Measurements from ENCODE around the gene CCDC157. TPM values are rescaled to one million over a fixed set of nuclear protein-coding genes. Genes with fewer than 3 reads are reported as not detected.
"Not testable (repeated sequence)": the region's sequence is repeated elsewhere in the genome, so short reads cannot be mapped to it uniquely, and the experiment has no call there.

The CCDC157 gene
- total RNA-seq, 1 donor from 2014 or later, result 1.0 TPM

DNA sequence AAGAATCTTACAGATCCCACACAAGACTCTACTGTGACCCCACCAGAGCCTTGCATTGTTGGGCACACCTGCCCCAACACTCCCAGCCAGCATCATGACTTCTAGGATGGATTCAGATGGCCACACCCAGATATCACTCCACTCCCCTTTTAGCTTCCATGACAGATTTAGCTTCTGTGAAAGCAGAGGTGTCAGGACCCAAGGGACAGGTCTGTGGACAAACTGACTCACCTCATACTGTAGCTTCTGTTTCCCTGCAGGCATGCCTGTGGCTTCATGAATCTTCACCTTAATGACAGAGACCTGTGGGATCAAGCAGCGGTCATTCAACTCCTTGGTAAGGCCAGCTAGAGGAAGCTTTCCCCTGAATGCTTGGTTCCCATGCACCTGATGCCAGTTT is 21.6 kb upstream of the CCDC157 start:
- Histone ChIP-seq H3K36me3 (ENCODE audit: control insufficient read depth in 3 of 3, insufficient read depth in 3 of 3, low read length in 3 of 3) (peaks cover 78 to 85% (median 80%) of the 10 kb centered on the region in 3 donors), H3K9ac (ENCODE audit: low read depth in 1 of 3, low read length in 3 of 3) (no peak overlapping the region), H3K27ac (ENCODE audit: low read depth, low read length) (no peak overlapping the region), H3K4me3 (ENCODE audit: low read length in 3 of 3) (no peak overlapping the region), H3K9me3 (ENCODE audit: control insufficient read depth in 3 of 3, low read length in 3 of 3) (no peaks in the 10 kb centered on the region), H3K27me3 (ENCODE audit: control insufficient read depth in 3 of 3, insufficient read depth in 3 of 3, low read length in 3 of 3) (no peaks in the 10 kb centered on the region), H3K4me1 (ENCODE audit: control insufficient read depth in 3 of 3, insufficient read depth in 3 of 3, low read length in 3 of 3) (peaks cover 21 to 30% (median 22%) of the 10 kb centered on the region in 3 donors)

DNA sequence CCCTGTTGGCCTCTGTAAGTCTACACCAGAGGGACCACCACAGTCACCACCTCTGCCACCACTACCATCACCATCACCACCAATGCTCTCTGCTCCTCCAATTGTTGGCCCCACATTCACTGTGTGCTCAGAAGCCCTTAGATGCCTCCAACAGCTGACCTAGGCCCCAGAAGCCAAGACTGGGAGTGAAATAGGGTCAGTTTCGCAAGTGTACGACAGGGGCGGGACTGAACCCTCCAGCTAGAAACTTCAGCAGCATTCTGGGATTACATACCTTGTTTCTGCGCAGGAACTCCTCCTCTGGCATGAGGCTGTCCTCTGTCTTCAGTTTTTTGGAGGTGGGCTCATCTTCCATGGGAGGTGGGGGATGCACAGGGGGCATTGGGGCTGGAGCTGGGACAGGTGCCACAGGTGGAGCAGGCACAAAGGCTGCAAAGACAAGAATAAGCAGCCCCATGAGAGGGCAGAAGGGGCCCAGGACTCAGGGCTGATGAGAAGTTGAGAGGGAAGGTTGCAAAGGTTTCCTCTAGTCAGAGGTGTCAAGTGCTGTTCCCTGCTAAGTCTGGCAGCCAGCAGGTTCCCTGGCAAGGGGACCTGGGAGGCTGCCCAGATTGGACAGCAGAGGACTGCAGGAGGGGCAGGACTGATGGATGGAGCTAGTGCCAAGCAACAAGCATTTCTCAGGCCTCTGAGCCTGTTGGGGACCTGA is 19.9 kb upstream of the CCDC157 start:
- Histone ChIP-seq H3K9ac (ENCODE audit: low read depth in 1 of 3, low read length in 3 of 3) (peak overlapping the region in 1 of 3 donors; percentile 16), H3K27ac (ENCODE audit: low read depth, low read length) (no peak overlapping the region), H3K4me1 (ENCODE audit: control insufficient read depth in 3 of 3, insufficient read depth in 3 of 3, low read length in 3 of 3) (peaks cover 35 to 46% (median 37%) of the 10 kb centered on the region in 3 donors), H3K36me3 (ENCODE audit: control insufficient read depth in 3 of 3, insufficient read depth in 3 of 3, low read length in 3 of 3) (peaks cover 90 to 94% (median 94%) of the 10 kb centered on the region in 3 donors), H3K9me3 (ENCODE audit: control insufficient read depth in 3 of 3, low read length in 3 of 3) (no peaks in the 10 kb centered on the region), H3K4me3 (ENCODE audit: low read length in 3 of 3) (no peak overlapping the region), H3K27me3 (ENCODE audit: control insufficient read depth in 3 of 3, insufficient read depth in 3 of 3, low read length in 3 of 3) (no peaks in the 10 kb centered on the region)

DNA sequence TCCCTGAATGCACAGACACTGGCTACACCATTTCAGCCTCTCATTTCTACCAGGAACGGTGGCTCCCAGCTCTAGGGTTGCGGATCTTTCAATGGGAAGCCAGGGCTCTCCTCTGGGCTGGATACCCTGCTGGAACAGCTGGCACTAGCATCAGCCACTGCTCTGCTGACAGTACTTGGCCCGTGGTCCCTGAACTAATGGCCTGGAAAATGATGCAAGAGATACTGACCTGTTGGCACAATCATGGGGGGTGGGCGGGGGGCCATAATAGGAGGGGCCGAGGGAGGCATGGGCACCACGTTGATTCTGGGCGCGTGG is 19.4 kb upstream of the CCDC157 start:
- Histone ChIP-seq H3K9ac (ENCODE audit: low read depth in 1 of 3, low read length in 3 of 3) (no peak overlapping the region), H3K4me1 (ENCODE audit: control insufficient read depth in 3 of 3, insufficient read depth in 3 of 3, low read length in 3 of 3) (peaks cover 39 to 51% (median 40%) of the 10 kb centered on the region in 3 donors), H3K9me3 (ENCODE audit: control insufficient read depth in 3 of 3, low read length in 3 of 3) (no peaks in the 10 kb centered on the region), H3K27me3 (ENCODE audit: control insufficient read depth in 3 of 3, insufficient read depth in 3 of 3, low read length in 3 of 3) (no peaks in the 10 kb centered on the region), H3K4me3 (ENCODE audit: low read length in 3 of 3) (no peak overlapping the region), H3K36me3 (ENCODE audit: control insufficient read depth in 3 of 3, insufficient read depth in 3 of 3, low read length in 3 of 3) (peaks cover 92 to 96% (median 94%) of the 10 kb centered on the region in 3 donors), H3K27ac (ENCODE audit: low read depth, low read length) (no peak overlapping the region)

DNA sequence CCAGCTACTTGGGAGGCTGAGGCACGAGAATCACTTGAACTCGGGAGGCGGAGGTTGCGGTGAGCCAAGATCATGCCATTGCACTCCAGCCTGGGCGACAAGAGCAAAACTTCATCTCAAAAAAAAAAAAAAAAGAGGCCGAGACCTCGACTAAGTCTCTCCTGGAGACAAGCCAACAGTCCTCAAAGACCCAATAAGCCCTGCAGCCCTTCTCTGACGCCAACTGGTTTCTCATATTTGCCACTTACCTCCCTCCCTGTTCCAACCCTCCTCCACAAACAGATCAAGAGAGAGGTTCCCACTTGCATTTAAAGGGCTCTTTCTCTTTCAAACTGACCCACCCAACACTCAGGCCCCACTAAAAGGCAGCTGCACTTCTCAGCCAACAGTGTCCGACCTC is 18.5 kb upstream of the CCDC157 start:
- not testable (repeated sequence) for H3K27ac ChIP-seq (ENCODE audit: low read depth, low read length); H3K4me3 ChIP-seq (ENCODE audit: low read length in 3 of 3); H3K27me3 ChIP-seq (ENCODE audit: control insufficient read depth in 3 of 3, insufficient read depth in 3 of 3, low read length in 3 of 3); H3K9me3 ChIP-seq (ENCODE audit: control insufficient read depth in 3 of 3, low read length in 3 of 3)
- Histone ChIP-seq H3K4me1 (ENCODE audit: control insufficient read depth in 3 of 3, insufficient read depth in 3 of 3, low read length in 3 of 3) (peaks cover 39 to 52% (median 40%) of the 10 kb centered on the region in 3 donors), H3K9ac (ENCODE audit: low read depth in 1 of 3, low read length in 3 of 3) (peak overlapping the region in 1 of 3 donors; percentile 50), H3K36me3 (ENCODE audit: control insufficient read depth in 3 of 3, insufficient read depth in 3 of 3, low read length in 3 of 3) (peaks cover 92 to 96% (median 94%) of the 10 kb centered on the region in 3 donors)

DNA sequence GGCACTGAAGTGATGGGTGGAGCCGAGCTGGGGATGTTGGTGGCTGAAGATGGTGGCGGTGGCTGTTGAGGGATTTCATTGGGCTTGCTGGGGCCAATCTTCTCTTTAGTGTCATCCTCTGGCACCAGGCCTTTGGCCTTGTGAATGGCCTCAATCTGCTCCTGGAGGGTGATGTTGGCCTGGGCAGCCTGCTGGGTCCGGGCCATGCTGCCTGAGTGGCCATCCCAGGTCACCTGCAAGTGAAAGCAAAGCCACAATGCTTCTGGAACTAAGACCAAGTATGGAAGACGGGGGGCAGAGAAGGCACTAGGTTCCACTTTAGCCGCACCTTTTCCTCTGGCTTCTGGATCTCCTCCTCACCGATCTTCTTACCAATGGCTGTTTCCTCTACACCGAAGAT is 18.0 kb upstream of the CCDC157 start:
- H3K9ac ChIP-seq (ENCODE audit: low read depth in 1 of 3, low read length in 3 of 3), result peak overlapping the region in 1 of 3 donors; percentile 50

DNA sequence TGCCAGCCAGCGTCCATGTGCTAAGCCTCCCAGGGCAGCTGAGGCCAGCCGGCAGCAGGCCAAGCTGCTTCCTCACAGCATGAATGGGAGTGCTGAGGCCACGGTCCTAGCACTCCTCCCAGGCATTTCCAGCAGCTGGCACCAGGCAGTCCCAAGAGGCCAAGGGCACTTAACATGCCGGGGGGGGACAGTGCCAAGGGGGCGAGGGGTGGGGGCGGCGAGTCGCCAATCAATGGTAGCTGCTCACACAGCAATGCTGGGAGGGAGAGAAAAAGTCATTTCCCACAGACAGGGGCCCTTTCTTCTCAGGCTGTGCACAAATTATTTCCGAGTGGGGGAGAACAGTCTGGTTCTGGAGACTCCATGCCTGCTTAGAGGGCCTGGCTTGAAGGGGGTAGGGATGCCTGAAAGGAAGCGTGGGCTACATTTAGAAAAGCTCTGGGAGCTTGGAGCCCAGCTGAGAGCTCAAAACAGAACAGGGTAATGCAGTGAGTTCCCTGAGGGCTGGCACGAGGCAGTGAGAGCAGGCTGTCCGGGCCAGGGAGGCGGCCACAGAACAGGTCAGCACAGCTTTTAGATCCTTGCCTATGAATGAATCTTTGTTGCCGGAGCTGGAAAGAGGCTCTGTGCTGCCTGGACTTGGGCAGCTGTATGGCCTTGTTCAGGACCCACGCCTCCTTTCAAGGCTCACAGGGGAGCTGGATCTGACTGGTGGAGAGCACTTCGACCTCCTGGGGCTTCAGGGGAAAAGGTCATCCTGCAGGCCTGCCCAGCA is 15.7 kb upstream of the CCDC157 start:
- no peak overlapping the region for H3K27ac ChIP-seq (ENCODE audit: low read depth, low read length)
- no peaks in the 10 kb centered on the region for H3K9me3 ChIP-seq (ENCODE audit: control insufficient read depth in 3 of 3, low read length in 3 of 3)
- no peak overlapping the region for H3K4me3 ChIP-seq (ENCODE audit: low read length in 3 of 3)
- H3K27me3 ChIP-seq (ENCODE audit: control insufficient read depth in 3 of 3, insufficient read depth in 3 of 3, low read length in 3 of 3), result no peaks in the 10 kb centered on the region
- peaks cover 93 to 96% (median 94%) of the 10 kb centered on the region in 3 donors for H3K36me3 ChIP-seq (ENCODE audit: control insufficient read depth in 3 of 3, insufficient read depth in 3 of 3, low read length in 3 of 3)
- peak overlapping the region in 2 of 3 donors; percentile 27 to 54 for H3K9ac ChIP-seq (ENCODE audit: low read depth in 1 of 3, low read length in 3 of 3)
- H3K4me1 ChIP-seq (ENCODE audit: control insufficient read depth in 3 of 3, insufficient read depth in 3 of 3, low read length in 3 of 3), result peaks cover 39 to 52% (median 40%) of the 10 kb centered on the region in 3 donors

More for the DNA sequence above, 18.0 kb upstream of the CCDC157 start:
- Histone ChIP-seq H3K27me3 (ENCODE audit: control insufficient read depth in 3 of 3, insufficient read depth in 3 of 3, low read length in 3 of 3) (no peaks in the 10 kb centered on the region), H3K27ac (ENCODE audit: low read depth, low read length) (no peak overlapping the region), H3K9me3 (ENCODE audit: control insufficient read depth in 3 of 3, low read length in 3 of 3) (no peaks in the 10 kb centered on the region), H3K36me3 (ENCODE audit: control insufficient read depth in 3 of 3, insufficient read depth in 3 of 3, low read length in 3 of 3) (peaks cover 93 to 96% (median 94%) of the 10 kb centered on the region in 3 donors), H3K4me1 (ENCODE audit: control insufficient read depth in 3 of 3, insufficient read depth in 3 of 3, low read length in 3 of 3) (peaks cover 39 to 52% (median 40%) of the 10 kb centered on the region in 3 donors), H3K4me3 (ENCODE audit: low read length in 3 of 3) (no peak overlapping the region)

DNA sequence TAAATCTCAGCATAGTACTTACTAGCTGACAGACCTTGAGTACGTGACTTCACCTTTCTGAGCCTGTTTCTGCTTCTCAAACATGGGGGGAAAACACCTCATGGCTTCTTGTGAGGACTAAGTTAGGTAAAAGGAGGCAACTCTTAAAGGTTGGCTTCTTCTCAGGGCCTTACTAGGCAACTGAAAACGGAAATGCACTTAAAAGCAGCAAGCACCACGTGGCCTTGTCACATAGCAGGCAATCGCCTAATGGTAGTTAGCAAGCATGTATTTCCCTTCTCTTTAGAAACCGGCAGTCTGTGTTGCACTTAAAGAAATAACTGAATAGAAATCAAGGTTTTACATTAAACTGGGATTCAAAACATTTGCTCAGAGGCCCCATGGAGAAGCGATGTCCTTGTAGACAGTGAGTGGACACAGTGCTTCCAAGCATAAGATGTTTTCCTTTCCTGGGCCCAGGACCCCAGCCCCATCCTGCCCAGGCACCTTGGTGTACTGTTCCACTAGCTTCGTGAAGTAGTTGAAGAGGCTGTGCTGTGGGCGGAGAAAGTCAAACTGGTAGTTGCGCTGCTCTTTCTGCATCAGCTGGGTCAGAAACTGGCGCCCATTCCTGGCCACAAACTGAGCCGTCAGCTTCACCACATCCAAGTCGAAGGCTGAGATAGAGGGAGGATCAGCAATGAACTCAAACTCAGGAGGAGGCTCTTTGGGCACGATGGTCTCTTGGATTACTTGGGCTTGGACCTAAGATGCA is 12.2 kb upstream of the CCDC157 start:
- Histone ChIP-seq H3K9me3 (ENCODE audit: control insufficient read depth in 3 of 3, low read length in 3 of 3) (no peaks in the 10 kb centered on the region), H3K4me3 (ENCODE audit: low read length in 3 of 3) (no peak overlapping the region), H3K4me1 (ENCODE audit: control insufficient read depth in 3 of 3, insufficient read depth in 3 of 3, low read length in 3 of 3) (peaks cover 18 to 25% (median 25%) of the 10 kb centered on the region in 3 donors), H3K36me3 (ENCODE audit: control insufficient read depth in 3 of 3, insufficient read depth in 3 of 3, low read length in 3 of 3) (peaks cover 74 to 84% (median 83%) of the 10 kb centered on the region in 3 donors), H3K27ac (ENCODE audit: low read depth, low read length) (no peak overlapping the region), H3K27me3 (ENCODE audit: control insufficient read depth in 3 of 3, insufficient read depth in 3 of 3, low read length in 3 of 3) (no peaks in the 10 kb centered on the region), H3K9ac (ENCODE audit: low read depth in 1 of 3, low read length in 3 of 3) (no peak overlapping the region)

DNA sequence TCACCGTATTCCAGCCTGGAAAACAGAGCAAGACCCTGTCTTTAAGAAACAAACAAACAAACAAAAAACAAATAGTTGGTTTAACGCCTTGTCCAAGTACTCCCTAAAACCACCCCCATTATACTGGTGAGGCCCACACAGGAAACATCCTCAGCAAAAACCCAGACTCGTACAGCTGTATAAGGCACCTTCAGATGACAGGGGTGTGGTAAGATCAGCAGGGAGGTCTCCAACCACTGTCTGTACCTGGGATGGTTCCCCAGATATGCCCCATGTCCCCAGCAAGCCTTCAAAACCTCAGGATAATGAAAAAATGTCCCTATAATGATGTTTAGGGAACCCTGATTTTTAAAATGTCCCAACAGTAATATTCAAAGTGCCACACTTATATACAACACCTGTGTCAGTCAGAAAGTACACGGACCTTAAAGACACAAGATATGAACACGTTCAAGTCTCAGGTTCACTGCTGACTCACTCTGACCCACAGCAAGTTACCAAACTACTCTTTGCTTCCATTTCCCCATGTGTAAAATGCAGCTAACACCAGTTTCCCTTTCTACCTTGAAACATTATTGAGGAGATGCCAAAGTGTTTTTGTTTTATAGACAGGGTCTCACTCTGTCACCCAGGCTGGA is 9.4 kb upstream of the CCDC157 start:
- H3K36me3 ChIP-seq (ENCODE audit: control insufficient read depth in 3 of 3, insufficient read depth in 3 of 3, low read length in 3 of 3), result peaks cover 59 to 82% (median 75%) of the 10 kb centered on the region in 3 donors
- H3K4me1 ChIP-seq (ENCODE audit: control insufficient read depth in 3 of 3, insufficient read depth in 3 of 3, low read length in 3 of 3), result peaks cover 0 to 9% (median 1%) of the 10 kb centered on the region in 3 donors
- no peaks in the 10 kb centered on the region for H3K9me3 ChIP-seq (ENCODE audit: control insufficient read depth in 3 of 3, low read length in 3 of 3)
- no peak overlapping the region for H3K9ac ChIP-seq (ENCODE audit: low read depth in 1 of 3, low read length in 3 of 3)
- no peaks in the 10 kb centered on the region for H3K27me3 ChIP-seq (ENCODE audit: control insufficient read depth in 3 of 3, insufficient read depth in 3 of 3, low read length in 3 of 3)
- H3K27ac ChIP-seq (ENCODE audit: low read depth, low read length), result no peak overlapping the region
- H3K4me3 ChIP-seq (ENCODE audit: low read length in 3 of 3), result no peak overlapping the region

DNA sequence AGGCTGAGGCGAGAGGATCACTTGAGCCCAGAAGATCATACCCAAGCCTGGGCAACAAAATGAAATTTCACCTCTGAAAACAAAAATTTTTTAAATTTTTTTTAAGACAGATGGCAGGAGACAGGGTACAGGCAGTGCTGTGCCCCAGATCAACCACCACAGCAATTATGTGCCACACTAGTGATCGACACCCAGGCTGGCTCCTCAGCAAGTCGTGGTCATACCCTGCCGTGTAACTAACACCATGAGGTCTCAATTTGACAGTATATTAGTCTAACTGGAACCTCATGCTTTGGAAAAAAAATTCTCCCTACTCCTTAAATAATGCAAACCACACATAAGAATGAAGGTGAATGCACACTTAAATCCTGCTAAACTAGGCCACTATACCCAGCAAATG is 8.4 kb upstream of the CCDC157 start:
- no peak overlapping the region for H3K4me3 ChIP-seq (ENCODE audit: low read length in 3 of 3)
- peaks cover 54 to 78% (median 71%) of the 10 kb centered on the region in 3 donors for H3K36me3 ChIP-seq (ENCODE audit: control insufficient read depth in 3 of 3, insufficient read depth in 3 of 3, low read length in 3 of 3)

More for the DNA sequence above, 8.4 kb upstream of the CCDC157 start:
- H3K27ac ChIP-seq (ENCODE audit: low read depth, low read length), result no peak overlapping the region
- H3K27me3 ChIP-seq (ENCODE audit: control insufficient read depth in 3 of 3, insufficient read depth in 3 of 3, low read length in 3 of 3), result no peaks in the 10 kb centered on the region
- H3K9ac ChIP-seq (ENCODE audit: low read depth in 1 of 3, low read length in 3 of 3), result no peak overlapping the region
- peaks cover 0 to 9% (median 0%) of the 10 kb centered on the region in 3 donors for H3K4me1 ChIP-seq (ENCODE audit: control insufficient read depth in 3 of 3, insufficient read depth in 3 of 3, low read length in 3 of 3)
- no peaks in the 10 kb centered on the region for H3K9me3 ChIP-seq (ENCODE audit: control insufficient read depth in 3 of 3, low read length in 3 of 3)
